GM12891 (cell line): ENCODE results near the gene CELSR1.

Experiments
- PAX5 ChIP-seq: IDR thresholded peaks from 2 replicates; pipeline ENCODE4 v1.6.1; 2011; ENCODE audit warnings: low read length, moderate library complexity, mild to moderate bottlenecking; ENCODE audit not compliant: insufficient read depth, severe bottlenecking
- POLR2A ChIP-seq: IDR thresholded peaks from 2 replicates; pipeline ENCODE4 v1.6.1; 2011; ENCODE audit warnings: low read depth, low read length, control low read depth
- POLR2AphosphoS5 ChIP-seq: IDR thresholded peaks from 2 replicates; pipeline ENCODE4 v1.6.1; 2011; ENCODE audit warnings: low read depth, low read length, control low read depth
- SPI1 ChIP-seq: IDR thresholded peaks from 2 replicates; pipeline ENCODE4 v1.6.1; 2011; ENCODE audit warnings: low read depth, low read length, control low read depth
- TAF1 ChIP-seq: IDR thresholded peaks from 2 replicates; pipeline ENCODE4 v1.6.1; 2011; ENCODE audit warnings: low read depth, low read length, control low read depth

- TF ChIP-seq TAF1, result no peak
- no peak for TF ChIP-seq POLR2A
- no peak for TF ChIP-seq POLR2AphosphoS5
- TF ChIP-seq SPI1, result no peak
- no peak for TF ChIP-seq PAX5
Measured at GRCh38 chr22:46386312-46386711, 151.1 kb downstream of the CELSR1 start.
